Loucy (cell line): ENCODE results near the gene RGMA.

Experiments
- H2AFZ ChIP-seq: fragments of 200-600 bp; sonication (generic); 2 replicates; pipeline ENCODE4 v1.6.0; 2016; ENCODE audit warnings: antibody characterized with exemption, mild to moderate bottlenecking, low read length, moderate library complexity
- H3F3A ChIP-seq: fragments of 200-600 bp; 2 replicates; pipeline ENCODE4 v1.6.0; 2016; ENCODE audit warnings: antibody characterized with exemption, low read depth, mild to moderate bottlenecking
- H3K27me3 ChIP-seq: fragments of 200-600 bp; sonication (generic); 2 replicates; pipeline ENCODE4 v1.6.1; 2014; ENCODE audit warnings: low read length, mild to moderate bottlenecking; ENCODE audit not compliant: insufficient read depth, poor library complexity, severe bottlenecking
- H3K36me3 ChIP-seq: fragments of 200-600 bp; sonication (generic); 2 replicates; pipeline ENCODE4 v1.6.1; 2016; ENCODE audit warnings: low read length; ENCODE audit not compliant: insufficient read depth
- H3K4me1 ChIP-seq: fragments of 200-600 bp; sonication (generic); 2 replicates; pipeline ENCODE4 v1.5.1; 2014; ENCODE audit warnings: low read length, mild to moderate bottlenecking; ENCODE audit not compliant: insufficient read depth, poor library complexity, severe bottlenecking
- H3K4me2 ChIP-seq: fragments of 200-600 bp; sonication (generic); 2 replicates; pipeline ENCODE4 v1.6.0; 2014; ENCODE audit warnings: antibody characterized with exemption, low read length, low read depth, mild to moderate bottlenecking; ENCODE audit not compliant: poor library complexity, severe bottlenecking
- H3K4me3 ChIP-seq: fragments of 200-600 bp; sonication (generic); 2 replicates; pipeline ENCODE4 v1.5.1; 2014; ENCODE audit warnings: low read length, mild to moderate bottlenecking, mixed read lengths; ENCODE audit not compliant: poor library complexity, severe bottlenecking
- H3K79me2 ChIP-seq: fragments of 200-600 bp; sonication (generic); 2 replicates; pipeline ENCODE4 v1.6.1; 2014; ENCODE audit warnings: low read length; ENCODE audit not compliant: insufficient read depth
- H3K9ac ChIP-seq: fragments of 200-600 bp; sonication (generic); 2 replicates; pipeline ENCODE4 v1.6.0; 2014; ENCODE audit warnings: mild to moderate bottlenecking, low read depth, low read length, moderate library complexity; ENCODE audit not compliant: poor library complexity, severe bottlenecking
- H3K9me2 ChIP-seq: fragments of 200-600 bp; sonication (generic); replicated peaks from 2 replicates; pipeline ENCODE4 v1.6.1; 2016; ENCODE audit warnings: low read depth, low read length, mixed read lengths
- H3K9me3 ChIP-seq: fragments of 200-600 bp; sonication (generic); 2 replicates; pipeline ENCODE4 v1.6.1; 2014; ENCODE audit warnings: mild to moderate bottlenecking, antibody characterized with exemption, low read length, low read depth; ENCODE audit not compliant: insufficient read depth
- H4K20me1 ChIP-seq: fragments of 200-600 bp; sonication (generic); 2 replicates; pipeline ENCODE4 v1.6.0; 2014; ENCODE audit warnings: antibody characterized with exemption, low read length, mild to moderate bottlenecking; ENCODE audit not compliant: insufficient read depth, poor library complexity, severe bottlenecking
- CTCF ChIP-seq: fragments of 200-600 bp; sonication (generic); conservative IDR thresholded peaks from 2 replicates; pipeline ENCODE4 v1.5.1; 2014; ENCODE audit warnings: mild to moderate bottlenecking, antibody characterized with exemption, low read length
- EZH2phosphoT487 ChIP-seq: fragments of 200-600 bp; IDR thresholded peaks from 2 replicates; pipeline ENCODE4 v1.6.1; 2018; ENCODE audit warnings: antibody characterized with exemption, mild to moderate bottlenecking, moderate library complexity, borderline replicate concordance

The RGMA gene

DNA sequence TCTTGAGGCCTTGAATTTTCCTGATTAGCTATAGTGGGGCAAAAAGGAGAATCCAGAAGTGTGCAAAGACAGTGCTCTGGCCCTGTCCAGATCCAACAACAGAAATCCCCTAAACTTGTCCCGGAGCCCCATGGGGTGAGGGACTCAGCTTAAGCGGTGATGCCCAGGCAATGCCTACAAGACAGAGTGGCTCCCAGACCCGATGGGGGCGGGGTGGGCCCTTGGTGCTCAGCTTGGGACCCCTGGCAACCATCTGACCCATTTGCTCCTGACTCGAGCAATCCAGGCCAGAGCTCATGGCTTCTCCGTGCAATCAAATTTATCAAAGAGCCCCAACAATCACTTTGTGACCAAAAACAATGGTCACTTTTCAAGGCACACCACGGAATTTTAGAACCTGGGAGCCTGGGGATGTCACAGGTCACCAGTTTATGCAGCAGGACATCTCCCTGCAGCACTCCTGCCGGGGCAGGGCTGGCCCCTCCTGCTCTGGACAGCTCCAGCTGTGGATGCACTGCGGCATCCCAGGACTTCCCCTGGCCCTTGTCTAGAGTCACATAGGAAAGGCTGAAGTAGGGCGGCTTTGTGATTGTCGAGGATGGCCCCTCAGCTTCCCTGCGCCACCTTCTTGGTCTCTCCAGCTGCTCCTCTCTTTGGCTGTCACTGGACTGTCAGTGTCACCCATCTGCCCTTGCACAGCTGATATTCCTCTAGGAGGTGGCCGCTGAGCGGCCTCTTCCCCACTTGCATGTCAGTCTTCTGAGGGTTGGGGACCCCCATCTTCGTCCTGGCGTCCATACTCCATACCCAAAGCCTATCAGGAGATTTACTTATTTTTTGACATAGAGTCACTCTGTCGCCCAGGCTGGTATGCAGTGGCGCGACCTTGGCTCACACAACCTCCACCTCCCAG lies 28.4 kb downstream of the RGMA start:
- no peak for TF ChIP-seq CTCF
- TF ChIP-seq EZH2phosphoT487, result no peak
- H3K4me1 ChIP-seq, result peaks cover 35% of the 10 kb centered on the region
- peak overlapping the region; percentile 79 for H3K4me2 ChIP-seq
- H4K20me1 ChIP-seq, result no peaks in the 10 kb centered on the region
- H3K4me3 ChIP-seq, result peak overlapping the region; percentile 71
- no peaks in the 10 kb centered on the region for H3K9me3 ChIP-seq
- peak overlapping the region; percentile 68 for H3K9ac ChIP-seq
- H3K79me2 ChIP-seq, result no peaks in the 10 kb centered on the region
- no peaks in the 10 kb centered on the region for H3K27me3 ChIP-seq
- H3F3A ChIP-seq, result no peaks in the 10 kb centered on the region
- no peaks in the 10 kb centered on the region for H3K36me3 ChIP-seq
- H2AFZ ChIP-seq, result no peak overlapping the region
- no peaks in the 10 kb centered on the region for H3K9me2 ChIP-seq

DNA sequence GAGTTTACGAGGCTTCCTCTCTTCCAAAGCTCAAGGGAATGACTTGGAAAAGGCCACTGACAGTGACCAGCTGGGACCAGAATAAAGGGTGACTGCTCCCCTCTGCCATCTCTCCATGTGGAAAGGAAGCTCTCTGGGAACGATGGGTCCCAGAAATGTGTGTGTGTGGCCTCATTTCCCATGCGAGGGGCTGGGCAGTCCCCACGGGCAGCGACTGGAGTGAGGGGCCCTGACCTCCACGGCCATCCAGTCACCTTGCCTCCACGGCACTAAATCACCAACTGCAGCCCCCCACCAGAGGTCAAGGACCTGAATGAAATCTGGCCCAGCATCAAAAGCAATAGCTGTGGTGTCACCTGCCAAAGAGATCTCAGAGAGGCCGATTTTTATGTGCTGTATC lies 29.6 kb downstream of the RGMA start:
- TF ChIP-seq EZH2phosphoT487 (no peak), CTCF (no peak)

GRCh38 chr15:93058904-93059427 lies 30.0 kb downstream of the RGMA start:
- Histone ChIP-seq H4K20me1 (no peaks in the 10 kb centered on the region), H3K9me2 (no peaks in the 10 kb centered on the region), H3K4me2 (no peak overlapping the region), H3K9me3 (no peaks in the 10 kb centered on the region), H3K27me3 (no peaks in the 10 kb centered on the region), H3K4me1 (peaks cover 21% of the 10 kb centered on the region), H3F3A (no peaks in the 10 kb centered on the region), H3K36me3 (no peaks in the 10 kb centered on the region), H3K79me2 (no peaks in the 10 kb centered on the region), H2AFZ (no peak overlapping the region), H3K9ac (no peak overlapping the region), H3K4me3 (no peak overlapping the region)
- TF ChIP-seq EZH2phosphoT487 (no peak), CTCF (no peak)

More for the DNA sequence above, 29.6 kb downstream of the RGMA start:
- no peaks in the 10 kb centered on the region for H3K79me2 ChIP-seq
- H4K20me1 ChIP-seq, result no peaks in the 10 kb centered on the region
- no peaks in the 10 kb centered on the region for H3K36me3 ChIP-seq
- no peak overlapping the region for H3K4me3 ChIP-seq
- H3K4me1 ChIP-seq, result peaks cover 26% of the 10 kb centered on the region
- no peak overlapping the region for H3K4me2 ChIP-seq
- no peak overlapping the region for H2AFZ ChIP-seq
- H3K9me3 ChIP-seq, result no peaks in the 10 kb centered on the region
- no peaks in the 10 kb centered on the region for H3K27me3 ChIP-seq
- no peaks in the 10 kb centered on the region for H3F3A ChIP-seq
- no peak overlapping the region for H3K9ac ChIP-seq
- H3K9me2 ChIP-seq, result no peaks in the 10 kb centered on the region
